ENCODE measurements around the gene SIX5.

Gene SIX5

DNA sequence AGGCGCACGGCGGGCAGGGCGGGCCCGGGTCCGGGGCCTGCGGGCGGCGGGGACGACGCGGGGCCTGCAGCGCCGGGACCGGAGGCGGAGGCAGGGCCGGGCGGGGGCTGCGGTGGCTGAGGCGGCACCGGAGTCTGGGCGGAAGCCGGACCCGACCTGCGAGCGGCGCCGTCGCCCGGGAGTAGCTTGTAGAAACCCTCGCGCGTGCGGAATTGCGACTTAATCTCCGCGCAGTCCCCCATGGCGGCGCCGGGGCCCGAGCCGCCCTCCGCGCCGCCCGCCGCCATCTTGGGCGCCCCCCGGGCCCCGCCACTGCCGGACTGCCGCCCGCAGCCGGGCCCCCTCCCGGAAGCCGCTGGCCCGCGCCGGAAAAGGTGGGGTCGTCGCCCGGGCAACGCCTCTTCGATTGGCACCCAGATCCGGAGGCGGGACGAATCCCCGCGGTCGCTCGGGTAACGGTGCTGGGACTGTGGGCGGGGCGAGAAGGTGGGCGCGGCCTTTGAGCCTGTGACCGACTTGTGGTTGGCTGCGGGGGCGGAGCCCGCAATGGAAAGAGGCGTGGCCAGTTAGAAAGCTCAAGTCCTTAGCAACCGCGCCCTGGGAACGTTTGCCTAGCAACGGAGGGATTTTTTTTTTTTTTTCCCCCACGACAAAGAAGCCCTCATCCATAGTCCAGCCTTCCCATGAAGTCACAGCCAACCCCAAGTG is 23.6 kb upstream of the SIX5 start, which contains the start of gene DMWD:
Gene DMWD (minus strand): TSS at position 376 of the 708 bp plus-strand sequence. CDS start 89 bp downstream, at position 287.
- DNase-seq (ENCODE audit: low read depth), result peak; percentile 99

DNA sequence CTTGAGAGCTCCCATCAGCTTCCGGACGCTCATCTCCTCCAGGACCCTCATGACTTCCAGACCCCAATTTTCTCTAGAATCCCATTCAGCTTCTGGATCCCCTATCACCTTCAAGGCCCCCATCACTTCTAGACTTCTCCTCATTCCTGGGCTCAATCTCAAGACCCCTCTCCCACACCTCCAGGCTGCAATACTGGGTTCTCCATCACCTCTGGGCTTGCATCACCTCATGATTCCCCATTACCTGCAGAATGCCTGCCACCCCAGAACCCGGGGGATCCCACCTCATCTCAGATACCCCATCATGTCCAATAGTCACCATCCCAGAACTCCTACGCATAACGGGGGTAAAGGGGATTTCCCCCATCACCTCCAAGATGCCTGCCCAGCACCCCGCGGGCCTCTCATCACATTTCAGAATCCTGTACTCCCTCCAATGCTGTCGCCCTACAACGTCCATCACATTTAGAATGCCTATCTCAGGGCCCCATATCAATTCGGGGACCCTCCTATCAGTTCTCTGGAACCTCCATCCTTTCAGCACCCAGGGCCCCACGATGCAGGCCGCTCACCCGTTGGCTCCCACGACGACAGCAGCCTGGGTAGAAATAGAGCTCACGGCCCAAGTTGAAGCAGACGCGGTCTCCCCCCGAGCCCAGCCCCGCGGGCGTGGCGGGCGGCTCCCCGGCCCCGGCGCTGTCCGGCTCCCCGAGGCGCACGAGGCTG is 22.9 kb upstream of the SIX5 start:
- DNase-seq (ENCODE audit: low read depth), result no peak

- no peak for DNase-seq (ENCODE audit: low read depth)
Measured at GRCh38 chr19:45790942-45791341, 21.9 kb upstream of the SIX5 start.

GRCh38 chr19:45789035-45789786 is 20.2 kb upstream of the SIX5 start:
- DNase-seq (ENCODE audit: low read depth), result no peak

DNA sequence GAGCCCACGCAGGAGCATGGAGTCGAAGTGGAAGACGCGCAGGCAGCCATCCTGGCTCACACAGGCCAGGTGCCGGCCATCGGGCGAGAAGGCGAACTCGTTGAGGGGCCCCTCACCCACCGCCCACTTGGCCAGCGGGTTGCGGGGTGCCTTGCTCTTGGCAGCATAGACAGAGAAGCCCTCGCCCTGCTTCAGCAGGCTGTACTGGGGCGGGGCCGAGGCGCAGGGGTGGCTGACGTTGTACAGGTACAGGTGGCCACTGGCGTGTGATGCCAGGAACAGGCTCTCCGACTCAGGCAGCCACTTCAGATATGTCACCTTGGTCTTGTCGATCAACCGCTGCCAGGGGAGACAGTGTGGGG is 17.5 kb upstream of the SIX5 start:
- no peak for DNase-seq (ENCODE audit: low read depth)

- DNase-seq (ENCODE audit: low read depth), result no peak
Measured at GRCh38 chr19:45785781-45786532, 16.9 kb upstream of the SIX5 start.

- DNase-seq (ENCODE audit: low read depth), result no peak
Measured at GRCh38 chr19:45785097-45785496, 16.0 kb upstream of the SIX5 start.

GRCh38 chr19:45784096-45784495 is 15.0 kb upstream of the SIX5 start:
- DNase-seq (ENCODE audit: low read depth), result no peak

GRCh38 chr19:45782820-45783785 is 14.1 kb upstream of the SIX5 start:
- no peak for DNase-seq (ENCODE audit: low read depth)

DNA sequence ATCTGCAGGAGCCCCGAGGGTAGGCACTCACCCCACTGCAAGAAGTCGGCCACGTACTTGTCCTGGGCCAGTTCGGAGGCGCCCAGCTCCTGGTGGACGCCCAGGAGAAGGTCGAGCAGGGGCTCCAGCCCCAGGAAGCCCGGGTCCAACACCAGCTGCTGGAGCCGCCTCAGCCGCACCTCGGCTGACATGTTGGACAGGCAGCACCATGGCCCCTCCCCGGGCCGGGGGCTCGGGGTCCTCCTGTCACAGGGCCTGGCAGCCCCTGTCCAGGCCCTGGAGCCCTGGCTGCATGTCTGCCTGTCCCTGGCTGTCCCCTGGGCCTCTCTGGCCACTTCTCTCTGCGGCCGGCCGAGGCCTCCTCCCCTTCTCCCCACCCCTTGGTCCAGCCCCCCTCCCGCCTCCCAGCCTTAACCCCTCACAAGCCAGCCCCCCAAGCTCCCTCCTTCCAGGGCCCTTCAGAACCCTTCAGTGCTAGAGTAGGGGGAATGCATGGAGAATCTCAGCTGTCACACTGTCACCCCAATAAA is 13.2 kb upstream of the SIX5 start, which contains the start of gene DMPK:
Gene DMPK (minus strand): TSS at position 329 of the 530 bp plus-strand sequence. CDS start 138 bp downstream, at position 191.
- DNase-seq (ENCODE audit: low read depth), result no peak

DNA sequence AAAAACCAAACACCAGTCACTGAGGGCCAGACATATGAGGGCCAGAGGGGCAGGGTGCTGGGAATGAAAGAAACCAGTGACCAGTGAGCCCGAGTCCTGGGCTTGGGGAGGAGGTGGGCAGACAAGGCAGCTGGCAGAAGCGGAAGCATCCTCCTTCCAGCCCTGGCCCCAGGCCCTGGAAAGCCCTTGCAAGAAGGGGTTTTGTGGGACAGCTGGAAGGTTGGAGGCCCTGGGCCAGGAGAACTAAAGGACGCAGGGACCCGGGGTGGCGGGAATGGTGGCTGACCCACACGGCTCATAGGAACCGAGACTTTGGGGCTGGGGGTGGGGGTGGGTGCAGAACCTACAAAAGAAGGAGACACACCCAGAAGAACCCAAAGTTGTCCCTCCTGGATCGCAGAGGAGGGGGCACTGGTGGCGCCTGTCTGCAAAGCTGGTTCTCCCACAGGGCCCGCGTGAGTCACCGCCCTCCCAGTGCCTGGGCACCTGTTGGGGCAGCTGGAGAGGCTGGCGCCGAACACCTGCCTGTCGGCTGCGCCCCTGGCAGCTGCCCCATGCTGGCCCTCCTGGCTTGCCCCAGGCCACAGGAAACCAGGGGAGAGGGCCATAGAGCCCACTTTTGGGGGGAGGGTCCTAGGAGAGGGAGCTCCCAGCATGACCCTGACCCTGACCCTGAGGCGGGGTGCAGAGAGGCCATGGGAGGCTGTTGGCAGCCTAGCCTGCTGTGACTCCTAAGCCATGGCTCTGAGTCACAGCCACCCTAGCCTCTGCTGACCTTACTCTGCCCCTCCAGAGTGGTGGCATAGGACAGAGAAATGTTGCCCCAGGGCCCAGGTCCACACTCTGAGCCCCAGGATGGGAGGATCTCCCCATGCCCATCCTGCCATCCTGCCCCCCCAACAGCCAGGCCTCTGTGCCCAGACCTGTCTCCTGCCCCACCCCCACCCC is 12.4 kb upstream of the SIX5 start:
- no peak for DNase-seq (ENCODE audit: low read depth)

DNA sequence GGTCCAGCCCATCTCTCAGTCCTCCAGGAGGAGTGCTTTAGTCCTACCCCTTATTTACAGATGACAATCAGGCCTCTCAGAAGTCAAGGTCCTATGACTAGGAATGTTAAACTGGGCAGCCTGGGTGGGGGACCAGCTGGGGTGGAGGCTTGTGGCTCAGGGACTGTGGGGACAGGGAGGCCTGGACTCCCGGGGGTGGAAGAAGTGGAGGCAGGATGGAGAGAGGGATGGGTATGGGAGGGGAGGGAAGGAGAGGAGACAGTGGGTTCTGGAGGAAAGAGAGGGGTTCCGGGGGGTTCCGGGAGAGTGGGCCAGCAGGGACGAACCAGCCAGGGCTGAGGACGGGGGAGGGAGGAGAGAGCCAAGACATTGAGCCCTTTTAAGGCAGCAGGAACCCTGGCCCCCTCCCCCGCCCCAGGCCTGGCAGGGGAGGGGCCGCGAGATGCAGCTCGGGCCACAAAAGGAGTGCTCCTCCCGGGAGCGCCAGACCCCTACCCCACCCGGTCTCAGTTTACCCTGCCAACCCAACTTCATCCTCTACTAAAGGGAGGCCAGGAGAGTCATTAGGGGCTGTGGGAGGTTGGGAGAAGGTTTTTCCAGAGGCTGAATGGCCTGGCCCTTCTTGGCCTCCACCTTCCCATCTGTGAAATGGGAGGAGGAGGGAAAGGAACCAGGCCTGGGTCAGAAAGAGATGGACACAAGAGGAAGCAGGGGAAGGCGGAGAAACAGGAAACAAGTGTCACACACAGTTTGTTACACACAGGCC is 11.6 kb upstream of the SIX5 start:
- DNase-seq (ENCODE audit: low read depth), result no peak

GRCh38 chr19:45780146-45780447 is 11.0 kb upstream of the SIX5 start:
- DNase-seq (ENCODE audit: low read depth), result no peak

- peak; percentile 73 for DNase-seq (ENCODE audit: low read depth)
Measured at GRCh38 chr19:45779231-45780145, 10.4 kb upstream of the SIX5 start.

DNA sequence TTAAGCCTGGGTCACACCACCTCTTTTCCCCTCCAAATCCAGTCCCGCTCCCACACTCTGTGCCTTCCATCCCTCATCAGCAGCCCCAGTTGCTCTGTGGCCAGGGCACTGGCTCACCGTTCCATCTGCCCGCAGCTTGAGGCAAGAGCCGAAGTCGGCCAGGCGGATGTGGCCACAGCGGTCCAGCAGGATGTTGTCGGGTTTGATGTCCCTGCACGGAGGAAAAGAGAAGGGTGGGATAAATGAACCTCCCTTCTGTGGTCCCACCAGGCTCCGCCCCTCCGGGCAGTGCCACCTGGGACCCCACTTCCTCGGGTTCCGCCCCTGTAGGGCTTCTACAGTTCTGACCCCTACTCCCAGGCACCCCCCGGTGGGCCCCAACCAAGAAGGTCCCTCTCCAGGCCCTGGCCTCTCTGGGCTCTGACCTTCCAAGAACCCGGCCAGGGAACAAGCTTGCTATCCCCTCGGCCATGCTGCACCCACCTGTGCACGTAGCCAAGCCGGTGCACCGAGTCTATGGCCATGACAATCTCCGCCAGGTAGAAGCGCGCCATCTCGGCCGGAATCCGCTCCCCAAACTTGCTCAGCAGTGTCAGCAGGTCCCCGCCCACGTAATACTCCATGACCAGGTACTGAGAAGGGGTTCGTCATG is 9.1 kb upstream of the SIX5 start:
- no peak for DNase-seq (ENCODE audit: low read depth)

DNA sequence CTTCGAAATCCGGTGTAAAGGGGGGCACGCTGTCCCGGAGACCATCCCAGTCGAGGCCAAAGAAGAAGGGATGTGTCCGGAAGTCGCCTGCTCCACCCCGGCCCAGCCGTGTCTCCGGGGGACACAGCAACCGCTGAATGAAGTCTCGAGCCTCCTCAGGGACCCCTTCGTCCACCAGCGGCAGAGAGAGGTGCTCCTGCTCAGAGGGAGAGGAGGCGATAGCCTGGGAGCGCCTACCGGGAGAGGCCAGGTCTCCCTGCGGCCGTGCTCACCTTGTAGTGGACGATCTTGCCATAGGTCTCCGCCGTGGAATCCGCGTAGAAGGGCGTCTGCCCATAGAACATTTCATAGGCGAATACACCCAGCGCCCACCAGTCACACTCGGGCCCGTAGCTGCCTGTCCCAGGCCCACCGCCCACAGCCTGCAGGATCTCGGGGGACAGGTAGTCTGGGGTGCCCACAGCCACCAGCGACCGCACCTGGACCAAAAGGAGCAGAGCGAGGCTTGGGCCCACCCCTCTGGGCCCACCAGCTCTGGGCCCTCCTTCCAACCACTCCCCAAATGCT is 8.4 kb upstream of the SIX5 start:
- DNase-seq (ENCODE audit: low read depth), result no peak

DNA sequence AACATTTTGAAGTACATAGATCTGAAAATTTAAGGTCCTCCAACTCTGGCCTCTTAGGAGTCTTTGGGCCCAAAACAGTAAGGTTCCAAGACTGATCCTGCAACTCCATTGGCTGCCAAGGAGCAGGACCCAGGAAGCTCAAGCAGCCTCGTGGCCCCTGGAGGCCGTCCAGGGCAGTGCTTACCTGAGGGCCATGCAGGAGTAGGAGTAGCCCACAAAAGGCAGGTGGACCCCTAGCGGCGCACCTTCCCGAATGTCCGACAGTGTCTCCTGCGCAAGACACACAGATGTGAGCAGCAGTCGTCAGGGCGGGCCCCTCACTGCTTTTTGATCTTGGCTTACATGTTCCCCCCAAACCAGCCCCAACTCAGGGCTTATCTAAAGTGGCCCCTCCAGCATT is 5.7 kb upstream of the SIX5 start:
- no peak for DNase-seq (ENCODE audit: low read depth)

Measured in T follicular helper cell (primary cell).